ENCODE data around the gene MIOS. TPM values are rescaled to one million over a fixed set of nuclear protein-coding genes. Genes with fewer than 3 reads are reported as not detected.

Gene MIOS
- total RNA-seq, 2 experiments from 2014 or later, result 28.9 to 38.7 TPM

- Mint-ChIP-seq H3K27me3 (no peaks in the 10 kb centered on the region), H3K27ac (no peak overlapping the region), H3K36me3 (peaks cover 18% of the 10 kb centered on the region), H3K4me1 (no peaks in the 10 kb centered on the region), H3K9me3 (ENCODE audit: low read depth) (no peaks in the 10 kb centered on the region), H3K4me3 (no peak overlapping the region)
- ATAC-seq (no peak), DNase-seq (no peak)
- CTCF ChIA-PET, result no interaction called here
Observed at GRCh38 chr7:7579638-7580037, 13.0 kb downstream of the MIOS start.

GRCh38 chr7:7581531-7582179, 15.0 kb downstream of the MIOS start:
- ATAC-seq (no peak), DNase-seq (no peak)
- Mint-ChIP-seq H3K9me3 (ENCODE audit: low read depth) (no peaks in the 10 kb centered on the region), H3K36me3 (peaks cover 17% of the 10 kb centered on the region), H3K4me1 (no peaks in the 10 kb centered on the region), H3K27ac (no peak overlapping the region), H3K4me3 (no peak overlapping the region), H3K27me3 (no peaks in the 10 kb centered on the region)
- CTCF ChIA-PET, result no interaction called here

- no peak for DNase-seq
- Mint-ChIP-seq H3K27ac (no peak overlapping the region), H3K27me3 (no peaks in the 10 kb centered on the region), H3K4me1 (no peaks in the 10 kb centered on the region), H3K9me3 (ENCODE audit: low read depth) (no peaks in the 10 kb centered on the region), H3K36me3 (peaks cover 17% of the 10 kb centered on the region), H3K4me3 (no peak overlapping the region)
- no peak for ATAC-seq
- CTCF ChIA-PET, result interaction anchor here (1.2 kb wide), 1 partner anchor 10 kb away, joined by 3 read pairs; no protein-coding TSS in a partner anchor
Observed at GRCh38 chr7:7582596-7582995, 15.9 kb downstream of the MIOS start.

- CTCF ChIA-PET, result interaction anchor here (1.2 kb wide), 1 partner anchor 9 kb away, joined by 3 read pairs; no protein-coding TSS in a partner anchor
- H3K9me3 Mint-ChIP-seq (ENCODE audit: low read depth), result no peaks in the 10 kb centered on the region
- no peaks in the 10 kb centered on the region for H3K27me3 Mint-ChIP-seq
- no peak for DNase-seq
- H3K36me3 Mint-ChIP-seq, result peaks cover 19% of the 10 kb centered on the region
- H3K27ac Mint-ChIP-seq, result no peak overlapping the region
- peaks cover 2% of the 10 kb centered on the region for H3K4me1 Mint-ChIP-seq
- ATAC-seq, result no peak
- H3K4me3 Mint-ChIP-seq, result no peak overlapping the region
Observed at GRCh38 chr7:7583731-7584130, 17.0 kb downstream of the MIOS start.

- Mint-ChIP-seq H3K9me3 (ENCODE audit: low read depth) (no peaks in the 10 kb centered on the region), H3K36me3 (peaks cover 15% of the 10 kb centered on the region), H3K4me1 (peaks cover 2% of the 10 kb centered on the region), H3K27ac (no peak overlapping the region), H3K27me3 (no peaks in the 10 kb centered on the region), H3K4me3 (no peak overlapping the region)
- CTCF ChIA-PET, result no interaction called here
- DNase-seq (no peak), ATAC-seq (no peak)
Observed at GRCh38 chr7:7584653-7585052, 18.0 kb downstream of the MIOS start.

GRCh38 chr7:7585241-7585928, 18.7 kb downstream of the MIOS start:
- ATAC-seq, result no peak
- CTCF ChIA-PET, result interaction anchor here (1.4 kb wide), 1 partner anchor 11 kb away, joined by 5 read pairs; no protein-coding TSS in a partner anchor

GRCh38 chr7:7595451-7595850, 28.8 kb downstream of the MIOS start:
- no peak overlapping the region for H3K4me3 Mint-ChIP-seq
- no peaks in the 10 kb centered on the region for H3K27me3 Mint-ChIP-seq
- no peak overlapping the region for H3K27ac Mint-ChIP-seq
- no peaks in the 10 kb centered on the region for H3K9me3 Mint-ChIP-seq (ENCODE audit: low read depth)
- peaks cover 12% of the 10 kb centered on the region for H3K4me1 Mint-ChIP-seq
- ATAC-seq (no peak), DNase-seq (no peak)
- H3K36me3 Mint-ChIP-seq, result peaks cover 37% of the 10 kb centered on the region
- CTCF ChIA-PET, result interaction anchor here (0.9 to 1.3 kb wide), 7 partner anchors 10 to 699 kb away, joined by 3 to 5 read pairs (median 3); partner anchors contain the start of gene UMAD1

More at GRCh38 chr7:7585241-7585928, 18.7 kb downstream of the MIOS start:
- peaks cover 20% of the 10 kb centered on the region for H3K36me3 Mint-ChIP-seq
- H3K27me3 Mint-ChIP-seq, result no peaks in the 10 kb centered on the region
- no peak overlapping the region for H3K27ac Mint-ChIP-seq
- H3K9me3 Mint-ChIP-seq (ENCODE audit: low read depth), result no peaks in the 10 kb centered on the region
- H3K4me3 Mint-ChIP-seq, result no peak overlapping the region
- H3K4me1 Mint-ChIP-seq, result peaks cover 6% of the 10 kb centered on the region
- DNase-seq, result no peak

GRCh38 chr7:7596176-7596575, 29.5 kb downstream of the MIOS start:
- DNase-seq (peak; percentile 55), ATAC-seq (peak; percentile 64)
- Mint-ChIP-seq H3K4me1 (peaks cover 9% of the 10 kb centered on the region), H3K4me3 (no peak overlapping the region), H3K36me3 (peaks cover 38% of the 10 kb centered on the region), H3K27me3 (no peaks in the 10 kb centered on the region), H3K9me3 (ENCODE audit: low read depth) (peaks cover 3% of the 10 kb centered on the region), H3K27ac (peak overlapping the region; percentile 16)
- CTCF ChIA-PET, result interaction anchor here (0.7 to 1.3 kb wide), 6 partner anchors 11 to 621 kb away, joined by 3 to 5 read pairs (median 3); partner anchors contain the start of gene UMAD1

- CTCF ChIA-PET, result no interaction called here
Observed at GRCh38 chr7:7607010-7607409, 40.3 kb downstream of the MIOS start.

GRCh38 chr7:7609330-7609729, 42.6 kb downstream of the MIOS start:
- ATAC-seq (no peak), DNase-seq (no peak)
- H3K27me3 Mint-ChIP-seq, result no peaks in the 10 kb centered on the region
- no peak overlapping the region for H3K4me3 Mint-ChIP-seq
- H3K27ac Mint-ChIP-seq, result no peak overlapping the region
- peaks cover 12% of the 10 kb centered on the region for H3K36me3 Mint-ChIP-seq
- CTCF ChIA-PET, result no interaction called here
- no peaks in the 10 kb centered on the region for H3K4me1 Mint-ChIP-seq
- no peaks in the 10 kb centered on the region for H3K9me3 Mint-ChIP-seq (ENCODE audit: low read depth)

More at GRCh38 chr7:7607010-7607409, 40.3 kb downstream of the MIOS start:
- no peak for ATAC-seq
- H3K4me1 Mint-ChIP-seq, result no peaks in the 10 kb centered on the region
- H3K36me3 Mint-ChIP-seq, result peaks cover 12% of the 10 kb centered on the region
- no peak overlapping the region for H3K27ac Mint-ChIP-seq
- DNase-seq, result no peak
- no peaks in the 10 kb centered on the region for H3K9me3 Mint-ChIP-seq (ENCODE audit: low read depth)
- H3K4me3 Mint-ChIP-seq, result no peak overlapping the region
- no peaks in the 10 kb centered on the region for H3K27me3 Mint-ChIP-seq

- DNase-seq, result no peak
- H3K4me3 Mint-ChIP-seq, result no peak overlapping the region
- H3K27ac Mint-ChIP-seq, result no peak overlapping the region
- no peak for ATAC-seq
- H3K4me1 Mint-ChIP-seq, result peaks cover under 1% of the 10 kb centered on the region
- H3K9me3 Mint-ChIP-seq (ENCODE audit: low read depth), result no peaks in the 10 kb centered on the region
- no peaks in the 10 kb centered on the region for H3K27me3 Mint-ChIP-seq
- peaks cover 6% of the 10 kb centered on the region for H3K36me3 Mint-ChIP-seq
- CTCF ChIA-PET, result interaction anchor here (1.0 kb wide), 1 partner anchor 16 kb away, joined by 4 read pairs; no protein-coding TSS in a partner anchor
Observed at GRCh38 chr7:7612519-7612918, 45.8 kb downstream of the MIOS start.

- H3K4me3 Mint-ChIP-seq, result no peak overlapping the region
- H3K27me3 Mint-ChIP-seq, result no peaks in the 10 kb centered on the region
- DNase-seq, result no peak
- no peak overlapping the region for H3K27ac Mint-ChIP-seq
- no peaks in the 10 kb centered on the region for H3K9me3 Mint-ChIP-seq (ENCODE audit: low read depth)
- H3K4me1 Mint-ChIP-seq, result peaks cover 2% of the 10 kb centered on the region
- no peak for ATAC-seq
- H3K36me3 Mint-ChIP-seq, result peaks cover 2% of the 10 kb centered on the region
- CTCF ChIA-PET, result interaction anchor here (1.0 kb wide), 1 partner anchor 16 kb away, joined by 4 read pairs; no protein-coding TSS in a partner anchor
Observed at GRCh38 chr7:7613210-7613609, 46.5 kb downstream of the MIOS start.

GRCh38 chr7:7614018-7614741, 47.5 kb downstream of the MIOS start:
- no peaks in the 10 kb centered on the region for H3K27me3 Mint-ChIP-seq
- H3K4me3 Mint-ChIP-seq, result no peak overlapping the region
- peaks cover 2% of the 10 kb centered on the region for H3K4me1 Mint-ChIP-seq
- H3K9me3 Mint-ChIP-seq (ENCODE audit: low read depth), result no peaks in the 10 kb centered on the region
- H3K36me3 Mint-ChIP-seq, result peaks cover 2% of the 10 kb centered on the region
- DNase-seq (no peak), ATAC-seq (no peak)
- CTCF ChIA-PET, result no interaction called here
- no peak overlapping the region for H3K27ac Mint-ChIP-seq
